HepG2 (cell line): ENCODE measurements around the gene PRKAB1. TPM values are rescaled to one million over a fixed set of nuclear protein-coding genes. Genes with fewer than 3 reads are reported as not detected.

ENCODE experiments used
- ATF7 ChIP-seq, 2 experiments: fragments of 450-650 bp in 1 of 2; sonication (generic) in 1 of 2; formaldehyde crosslinking in 1 of 2; IDR thresholded peaks; 2 replicates each; pipeline versions ENCODE4 v1.4.0 to v1.6.1; 2016 to 2020; ENCODE audit warnings: antibody characterized with exemption in 1 of 2, mild to moderate bottlenecking in 1 of 2, missing genetic modification reagents in 1 of 2
- DMAP1 ChIP-seq: IDR thresholded peaks from 2 replicates; pipeline ENCODE4 v1.6.1; 2016
- FOSL2 ChIP-seq: sonication (generic); formaldehyde crosslinking; IDR thresholded peaks from 2 replicates; pipeline ENCODE4 v1.4.0; 2020; ENCODE audit warnings: missing genetic modification reagents
- HNF4A ChIP-seq: sonication (generic); formaldehyde crosslinking; IDR thresholded peaks from 2 replicates; pipeline ENCODE4 v1.4.0; 2020; ENCODE audit warnings: missing genetic modification reagents
- HNF4G ChIP-seq, 2 experiments: sonication (generic) in 1 of 2; formaldehyde crosslinking in 1 of 2; IDR thresholded peaks; 2 replicates each; pipeline versions ENCODE4 v1.4.0 to v1.6.1; 2011 to 2020; ENCODE audit warnings: borderline replicate concordance in 2 of 2, low read depth in 2 of 2, mild to moderate bottlenecking in 2 of 2, low read length in 1 of 2, missing genetic modification reagents in 1 of 2, moderate library complexity in 1 of 2
- KAT2B ChIP-seq: fragments of 150-350 bp; IDR thresholded peaks from 2 replicates; pipeline ENCODE4 v1.6.1; 2014; ENCODE audit warnings: low read depth, low read length, borderline replicate concordance
- KDM1A ChIP-seq: IDR thresholded peaks from 2 replicates; pipeline ENCODE4 v1.6.1; 2016; ENCODE audit warnings: missing compliant biosample characterization
- MAZ ChIP-seq, 2 experiments: sonication (generic) in 1 of 2; formaldehyde crosslinking in 1 of 2; IDR thresholded peaks; 2 replicates each; pipeline versions ENCODE4 v1.5.0 to v1.6.1; 2012 to 2020; ENCODE audit warnings: low read depth in 2 of 2, mild to moderate bottlenecking in 2 of 2, borderline replicate concordance in 1 of 2, improper control_type of control experiment in 1 of 2, low read length in 1 of 2, missing genetic modification reagents in 1 of 2, moderate library complexity in 1 of 2
- MBD4 ChIP-seq: IDR thresholded peaks from 2 replicates; pipeline ENCODE4 v1.6.1; 2012; ENCODE audit warnings: low read length, inconsistent platforms, borderline replicate concordance
- PPARG ChIP-seq: conservative IDR thresholded peaks from 2 replicates; pipeline ENCODE4 v1.6.1; 2016; ENCODE audit warnings: missing biosample characterization, missing genetic modification reagents
- RBM22 ChIP-seq: fragments of 200-400 bp; formaldehyde crosslinking; optimal IDR thresholded peaks from 2 replicates; pipeline ENCODE3; 2017; ENCODE audit warnings: mild to moderate bottlenecking, low read length, moderate library complexity
- RFX3 ChIP-seq: IDR thresholded peaks from 2 replicates; pipeline ENCODE4 v1.6.1; 2016; ENCODE audit warnings: missing biosample characterization, missing genetic modification reagents
- ZNF543 ChIP-seq: sonication (generic); formaldehyde crosslinking; IDR thresholded peaks from 2 replicates; pipeline ENCODE4 v1.4.0; 2020; ENCODE audit warnings: mild to moderate bottlenecking, missing genetic modification reagents
- polyA plus RNA-seq, 8 experiments: library from polyadenylated mRNA; depleted of rRNA in 3 of 8; stranded (reverse) in 7 of 8; unstranded in 1 of 8; fragments of >200 nt; fragmentation: Illumina TruSeq in 4 of 8; extraction: Trizol in 4 of 8; gene quantifications; 2 replicates each; pipeline versions ENCODE4 v1.2.1 to v1.2.3, GENCODE V29; 2011 to 2016; ENCODE audit warnings: low read depth in 4 of 8, missing spikeins in 1 of 8, mixed read lengths in 1 of 8; ENCODE audit not compliant: insufficient read depth in 1 of 8
- total RNA-seq, 5 experiments: library from RNA; depleted of rRNA; stranded (reverse); fragments of >200 nt; fragmentation: Illumina TruSeq; extraction: Trizol; gene quantifications; 2 replicates each; pipeline ENCODE4 v1.2.3, GENCODE V29; 2016; ENCODE audit warnings: low read depth in 1 of 5
- TF ChIP-seq, protein P1 (sequence below): sonication (generic); formaldehyde crosslinking; IDR thresholded peaks from 2 replicates; pipeline ENCODE4 v1.4.0; 2020; ENCODE audit warnings: missing genetic modification reagents
- TF ChIP-seq, protein P2 (sequence below): IDR thresholded peaks from 2 replicates; pipeline ENCODE4 v1.6.1; 2016; ENCODE audit warnings: missing genetic modification reagents, missing compliant biosample characterization
- TF ChIP-seq, protein P3 (sequence below): sonication (generic); formaldehyde crosslinking; conservative IDR thresholded peaks from 2 replicates; pipeline ENCODE4 v1.5.0; 2020; ENCODE audit warnings: missing genetic modification reagents
- TF ChIP-seq, protein P4 (sequence below): sonication (generic); formaldehyde crosslinking; IDR thresholded peaks from 2 replicates; pipeline ENCODE4 v1.4.0; 2020; ENCODE audit warnings: missing genetic modification reagents
- TF ChIP-seq, protein P5 (sequence below): sonication (generic); formaldehyde crosslinking; IDR thresholded peaks from 2 replicates; pipeline ENCODE4 v1.4.0; 2020; ENCODE audit warnings: missing genetic modification reagents

PRKAB1 gene
- total and polyA plus RNA-seq, 2 of the 13 experiments (the other 11 are each of a cell fraction or from before 2014, with no cell fraction given) = 28.4 to 35.5 TPM

DNA sequence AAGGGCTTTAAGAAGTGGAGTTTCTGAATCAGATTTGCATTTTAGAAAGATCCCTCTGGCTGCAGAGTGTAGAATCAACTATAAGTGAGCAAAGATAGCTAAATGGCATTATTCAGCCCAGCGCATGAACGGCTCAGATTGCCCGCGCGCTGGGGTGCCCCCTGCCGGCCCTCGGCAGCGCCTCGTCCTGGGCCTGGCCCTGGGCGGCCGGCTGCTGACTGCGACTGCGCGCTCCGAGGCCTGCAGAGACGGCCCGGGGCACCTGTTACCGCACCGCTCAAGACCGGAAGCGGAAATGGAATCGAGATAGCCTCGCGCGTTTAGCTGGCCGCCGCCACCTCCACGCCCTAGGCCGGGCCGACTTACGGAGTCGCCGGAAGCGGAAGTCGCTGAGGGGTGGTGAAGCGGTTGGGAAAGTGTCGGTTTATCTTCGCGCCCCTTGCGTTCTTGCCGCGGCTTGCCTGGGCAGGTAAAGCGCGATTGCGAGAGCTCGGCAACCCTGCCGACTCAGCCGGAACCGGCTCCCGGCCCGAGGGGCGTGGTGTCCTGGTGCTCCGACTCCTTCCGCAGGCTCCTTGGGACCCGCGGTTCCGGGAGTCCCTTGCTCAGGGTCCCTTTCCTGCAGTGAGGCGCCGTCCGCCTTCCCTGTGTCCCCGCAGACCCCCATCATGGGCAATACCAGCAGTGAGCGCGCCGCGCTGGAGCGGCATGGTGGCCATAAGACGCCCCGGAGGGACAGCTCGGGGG is at the start of gene PRKAB1 (continued):
- peak; percentile 63; the same call in 1 of the 2 replicates for TF ChIP-seq ZNF543
- TF ChIP-seq PPARG (CRISPR knock-in tag) = 0 out of 2 replicates have a peak, but pooled peaks have one; percentile 26
- TF ChIP-seq, protein P1, sequence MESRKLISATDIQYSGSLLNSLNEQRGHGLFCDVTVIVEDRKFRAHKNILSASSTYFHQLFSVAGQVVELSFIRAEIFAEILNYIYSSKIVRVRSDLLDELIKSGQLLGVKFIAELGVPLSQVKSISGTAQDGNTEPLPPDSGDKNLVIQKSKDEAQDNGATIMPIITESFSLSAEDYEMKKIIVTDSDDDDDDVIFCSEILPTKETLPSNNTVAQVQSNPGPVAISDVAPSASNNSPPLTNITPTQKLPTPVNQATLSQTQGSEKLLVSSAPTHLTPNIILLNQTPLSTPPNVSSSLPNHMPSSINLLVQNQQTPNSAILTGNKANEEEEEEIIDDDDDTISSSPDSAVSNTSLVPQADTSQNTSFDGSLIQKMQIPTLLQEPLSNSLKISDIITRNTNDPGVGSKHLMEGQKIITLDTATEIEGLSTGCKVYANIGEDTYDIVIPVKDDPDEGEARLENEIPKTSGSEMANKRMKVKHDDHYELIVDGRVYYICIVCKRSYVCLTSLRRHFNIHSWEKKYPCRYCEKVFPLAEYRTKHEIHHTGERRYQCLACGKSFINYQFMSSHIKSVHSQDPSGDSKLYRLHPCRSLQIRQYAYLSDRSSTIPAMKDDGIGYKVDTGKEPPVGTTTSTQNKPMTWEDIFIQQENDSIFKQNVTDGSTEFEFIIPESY (CRISPR knock-in tag) = peak; percentile 35; the same call in 1 of the 2 replicates
- TF ChIP-seq, protein P2, sequence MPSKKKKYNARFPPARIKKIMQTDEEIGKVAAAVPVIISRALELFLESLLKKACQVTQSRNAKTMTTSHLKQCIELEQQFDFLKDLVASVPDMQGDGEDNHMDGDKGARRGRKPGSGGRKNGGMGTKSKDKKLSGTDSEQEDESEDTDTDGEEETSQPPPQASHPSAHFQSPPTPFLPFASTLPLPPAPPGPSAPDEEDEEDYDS (CRISPR knock-in tag) = peak; percentile 80
- peak; percentile 66; the same call in 1 of the 2 replicates for TF ChIP-seq DMAP1
- no peak for TF ChIP-seq MBD4
- TF ChIP-seq, protein P3, sequence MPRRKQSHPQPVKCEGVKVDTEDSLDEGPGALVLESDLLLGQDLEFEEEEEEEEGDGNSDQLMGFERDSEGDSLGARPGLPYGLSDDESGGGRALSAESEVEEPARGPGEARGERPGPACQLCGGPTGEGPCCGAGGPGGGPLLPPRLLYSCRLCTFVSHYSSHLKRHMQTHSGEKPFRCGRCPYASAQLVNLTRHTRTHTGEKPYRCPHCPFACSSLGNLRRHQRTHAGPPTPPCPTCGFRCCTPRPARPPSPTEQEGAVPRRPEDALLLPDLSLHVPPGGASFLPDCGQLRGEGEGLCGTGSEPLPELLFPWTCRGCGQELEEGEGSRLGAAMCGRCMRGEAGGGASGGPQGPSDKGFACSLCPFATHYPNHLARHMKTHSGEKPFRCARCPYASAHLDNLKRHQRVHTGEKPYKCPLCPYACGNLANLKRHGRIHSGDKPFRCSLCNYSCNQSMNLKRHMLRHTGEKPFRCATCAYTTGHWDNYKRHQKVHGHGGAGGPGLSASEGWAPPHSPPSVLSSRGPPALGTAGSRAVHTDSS (CRISPR knock-in tag) = no peak
- TF ChIP-seq FOSL2 (CRISPR knock-in tag) = peak; percentile 38; the same call in 1 of the 2 replicates
- no peak for TF ChIP-seq MAZ (IDR thresholded peaks at IDR 0.05; ENCODE audit: borderline replicate concordance, low read depth, low read length)
- TF ChIP-seq MAZ (CRISPR knock-in tag; IDR thresholded peaks at IDR 0.05; ENCODE audit: low read depth) = peak; percentile 87
- TF ChIP-seq RFX3 (CRISPR knock-in tag) = no peak
- TF ChIP-seq, protein P4, sequence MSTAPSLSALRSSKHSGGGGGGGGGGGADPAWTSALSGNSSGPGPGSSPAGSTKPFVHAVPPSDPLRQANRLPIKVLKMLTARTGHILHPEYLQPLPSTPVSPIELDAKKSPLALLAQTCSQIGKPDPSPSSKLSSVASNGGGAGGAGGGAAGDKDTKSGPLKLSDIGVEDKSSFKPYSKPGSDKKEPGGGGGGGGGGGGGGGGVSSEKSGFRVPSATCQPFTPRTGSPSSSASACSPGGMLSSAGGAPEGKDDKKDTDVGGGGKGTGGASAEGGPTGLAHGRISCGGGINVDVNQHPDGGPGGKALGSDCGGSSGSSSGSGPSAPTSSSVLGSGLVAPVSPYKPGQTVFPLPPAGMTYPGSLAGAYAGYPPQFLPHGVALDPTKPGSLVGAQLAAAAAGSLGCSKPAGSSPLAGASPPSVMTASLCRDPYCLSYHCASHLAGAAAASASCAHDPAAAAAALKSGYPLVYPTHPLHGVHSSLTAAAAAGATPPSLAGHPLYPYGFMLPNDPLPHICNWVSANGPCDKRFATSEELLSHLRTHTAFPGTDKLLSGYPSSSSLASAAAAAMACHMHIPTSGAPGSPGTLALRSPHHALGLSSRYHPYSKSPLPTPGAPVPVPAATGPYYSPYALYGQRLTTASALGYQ (CRISPR knock-in tag) = no peak
- TF ChIP-seq, protein P5, sequence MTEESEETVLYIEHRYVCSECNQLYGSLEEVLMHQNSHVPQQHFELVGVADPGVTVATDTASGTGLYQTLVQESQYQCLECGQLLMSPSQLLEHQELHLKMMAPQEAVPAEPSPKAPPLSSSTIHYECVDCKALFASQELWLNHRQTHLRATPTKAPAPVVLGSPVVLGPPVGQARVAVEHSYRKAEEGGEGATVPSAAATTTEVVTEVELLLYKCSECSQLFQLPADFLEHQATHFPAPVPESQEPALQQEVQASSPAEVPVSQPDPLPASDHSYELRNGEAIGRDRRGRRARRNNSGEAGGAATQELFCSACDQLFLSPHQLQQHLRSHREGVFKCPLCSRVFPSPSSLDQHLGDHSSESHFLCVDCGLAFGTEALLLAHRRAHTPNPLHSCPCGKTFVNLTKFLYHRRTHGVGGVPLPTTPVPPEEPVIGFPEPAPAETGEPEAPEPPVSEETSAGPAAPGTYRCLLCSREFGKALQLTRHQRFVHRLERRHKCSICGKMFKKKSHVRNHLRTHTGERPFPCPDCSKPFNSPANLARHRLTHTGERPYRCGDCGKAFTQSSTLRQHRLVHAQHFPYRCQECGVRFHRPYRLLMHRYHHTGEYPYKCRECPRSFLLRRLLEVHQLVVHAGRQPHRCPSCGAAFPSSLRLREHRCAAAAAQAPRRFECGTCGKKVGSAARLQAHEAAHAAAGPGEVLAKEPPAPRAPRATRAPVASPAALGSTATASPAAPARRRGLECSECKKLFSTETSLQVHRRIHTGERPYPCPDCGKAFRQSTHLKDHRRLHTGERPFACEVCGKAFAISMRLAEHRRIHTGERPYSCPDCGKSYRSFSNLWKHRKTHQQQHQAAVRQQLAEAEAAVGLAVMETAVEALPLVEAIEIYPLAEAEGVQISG (CRISPR knock-in tag) = peak; percentile 92
- TF ChIP-seq HNF4G (IDR thresholded peaks at IDR 0.05; ENCODE audit: borderline replicate concordance, low read depth, low read length) = no peak
- TF ChIP-seq HNF4G (CRISPR knock-in tag; IDR thresholded peaks at IDR 0.05; ENCODE audit: borderline replicate concordance, low read depth) = no peak; the same call in 1 of the 2 replicates
- no peak for TF ChIP-seq KDM1A (CRISPR knock-in tag)
- TF ChIP-seq HNF4A (CRISPR knock-in tag) = no peak; the same call in 1 of the 2 replicates
- no peak for TF ChIP-seq KAT2B
- no peak for TF ChIP-seq RBM22
- TF ChIP-seq ATF7 (IDR thresholded peaks at IDR 0.05) = no peak
- no peak for TF ChIP-seq ATF7 (CRISPR knock-in tag; IDR thresholded peaks at IDR 0.05)
